HG03097 (cell line): ENCODE results near the gene WWOX.

Experiments used
- ATAC-seq: cut with Tn5 transposase; IDR thresholded peaks from one replicate; pipeline ENCODE4 v1.9.1; 2021; ENCODE audit not compliant: unreplicated experiment, low FRiP score

Gene WWOX

GRCh38 chr16:78324649-78325285 is 225.3 kb downstream of the WWOX start:
- ATAC-seq = no peak

GRCh38 chr16:78325468-78326352 is 226.3 kb downstream of the WWOX start:
- ATAC-seq = no peak

- no peak for ATAC-seq
Observed at GRCh38 chr16:78326731-78327130, 227.3 kb downstream of the WWOX start.

DNA sequence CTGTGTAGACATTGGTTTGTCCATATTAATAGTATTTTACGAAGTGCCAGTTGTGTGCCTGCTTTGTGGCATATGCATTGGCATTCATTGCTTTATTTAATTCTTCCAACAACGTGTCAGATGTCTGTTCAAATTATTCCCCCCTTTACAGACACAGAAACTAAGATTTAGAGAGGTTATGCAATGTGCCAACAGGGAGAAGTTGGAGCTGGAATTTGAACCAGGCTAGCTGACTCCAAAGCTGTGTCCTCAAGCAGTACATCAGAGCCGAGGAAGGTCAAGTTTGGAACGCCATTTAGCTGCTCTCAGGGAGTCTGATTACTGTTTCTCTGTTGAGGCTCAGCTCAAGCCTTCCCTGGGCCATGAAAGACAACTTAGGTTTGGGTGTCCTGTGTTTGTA is 232.3 kb downstream of the WWOX start:
- ATAC-seq = no peak

DNA sequence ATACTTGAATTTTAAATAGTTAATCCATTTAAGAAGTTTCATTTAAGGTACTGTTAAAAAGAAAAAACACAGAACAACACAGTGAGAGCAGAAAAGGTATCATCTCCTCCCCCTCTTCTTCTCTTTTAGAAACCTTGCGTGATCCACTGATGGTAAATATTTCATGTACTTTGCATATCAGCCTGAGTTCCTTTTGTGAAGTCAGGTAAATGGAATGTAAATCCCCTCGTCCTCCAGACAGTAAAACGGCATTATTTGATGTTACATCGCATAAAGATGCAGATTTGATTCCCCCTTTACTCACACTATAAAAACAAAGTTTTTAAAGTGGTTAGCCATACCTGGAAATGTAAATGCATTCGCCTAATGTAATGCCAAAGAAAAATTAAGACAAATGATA is 234.4 kb downstream of the WWOX start:
- ATAC-seq = no peak

DNA sequence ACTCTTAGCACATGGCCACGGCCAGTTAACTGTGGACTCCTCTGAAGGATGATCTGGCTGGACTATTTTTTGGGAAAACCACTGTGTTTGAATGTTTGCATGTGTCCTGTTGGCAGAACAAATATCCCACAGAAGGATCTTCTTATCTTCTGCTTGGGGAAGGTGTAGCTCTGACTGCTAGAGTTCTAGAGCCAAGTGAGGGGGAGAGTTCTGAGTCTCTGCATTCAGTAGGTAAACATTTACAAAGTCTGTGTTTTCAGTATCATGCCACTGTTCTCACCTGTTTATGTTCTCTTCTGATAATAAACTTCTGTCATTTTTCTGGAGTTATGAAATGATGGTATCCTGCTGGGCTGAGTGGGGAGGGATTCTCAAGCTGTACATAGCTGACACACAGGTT is 241.1 kb downstream of the WWOX start:
- ATAC-seq = no peak

DNA sequence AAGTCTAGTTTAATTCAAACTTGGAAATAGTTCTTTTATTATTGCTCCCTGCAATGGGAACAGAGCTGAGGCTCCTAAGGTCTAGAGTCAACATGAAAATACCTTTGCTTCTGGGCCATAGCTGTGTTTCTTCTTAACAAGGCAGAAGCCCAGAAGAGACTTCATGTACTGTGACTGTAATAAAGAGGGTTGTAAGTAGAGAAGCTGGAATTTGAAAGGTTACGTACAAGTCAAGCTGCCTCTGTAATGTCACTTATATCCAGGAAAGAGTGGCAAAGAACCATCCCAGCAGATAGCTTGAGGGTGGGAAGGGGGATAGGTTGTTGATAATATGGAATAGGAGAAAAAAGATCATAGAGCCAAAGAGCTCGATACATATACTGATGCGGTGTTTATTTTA is 248.6 kb downstream of the WWOX start:
- no peak for ATAC-seq

GRCh38 chr16:78348886-78349285 is 249.4 kb downstream of the WWOX start:
- ATAC-seq = no peak

DNA sequence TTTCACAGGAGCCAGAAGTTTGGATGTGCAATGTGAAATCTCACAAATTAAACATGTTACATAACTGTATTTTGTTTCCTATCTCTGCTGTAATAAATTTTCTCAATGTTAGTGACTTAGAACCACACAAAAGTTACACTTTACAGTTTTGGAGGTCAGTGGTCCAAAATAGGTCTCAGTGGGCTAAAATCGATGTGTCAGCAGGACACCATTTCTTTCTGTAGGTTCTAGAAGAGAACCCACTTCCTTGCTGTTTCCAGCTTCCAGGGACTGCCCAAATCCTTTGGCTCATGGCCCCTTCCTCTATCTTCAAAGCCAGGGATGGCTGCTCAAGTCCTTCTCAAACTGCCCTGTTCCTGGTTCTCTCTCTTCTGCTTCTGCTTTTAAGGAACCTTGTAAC is 252.7 kb downstream of the WWOX start:
- ATAC-seq = no peak

GRCh38 chr16:78353640-78354275 is 254.3 kb downstream of the WWOX start:
- ATAC-seq = no peak

GRCh38 chr16:78362524-78363135 is 263.2 kb downstream of the WWOX start:
- no peak for ATAC-seq

- no peak for ATAC-seq
Observed at GRCh38 chr16:78363843-78364555, 264.5 kb downstream of the WWOX start.

DNA sequence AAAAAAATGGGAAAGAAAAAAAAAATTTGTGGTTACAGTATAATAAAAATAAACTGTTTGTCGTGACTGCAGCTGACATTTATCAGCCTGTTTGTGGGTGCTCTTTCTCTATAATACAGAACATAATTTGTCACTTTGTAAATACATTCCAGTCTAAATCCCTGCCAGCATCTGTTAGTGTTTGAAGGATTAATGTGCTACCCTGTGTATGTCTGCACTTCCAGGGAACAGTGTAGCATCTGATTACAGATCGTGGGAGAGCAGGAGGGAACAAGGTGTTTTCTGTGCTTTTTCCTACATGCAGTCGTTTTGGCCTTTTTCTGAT is 265.1 kb downstream of the WWOX start:
- ATAC-seq = no peak

- ATAC-seq = no peak
Observed at GRCh38 chr16:78365366-78365765, 265.9 kb downstream of the WWOX start.

- ATAC-seq = no peak
Observed at GRCh38 chr16:78368121-78369102, 269.0 kb downstream of the WWOX start.

DNA sequence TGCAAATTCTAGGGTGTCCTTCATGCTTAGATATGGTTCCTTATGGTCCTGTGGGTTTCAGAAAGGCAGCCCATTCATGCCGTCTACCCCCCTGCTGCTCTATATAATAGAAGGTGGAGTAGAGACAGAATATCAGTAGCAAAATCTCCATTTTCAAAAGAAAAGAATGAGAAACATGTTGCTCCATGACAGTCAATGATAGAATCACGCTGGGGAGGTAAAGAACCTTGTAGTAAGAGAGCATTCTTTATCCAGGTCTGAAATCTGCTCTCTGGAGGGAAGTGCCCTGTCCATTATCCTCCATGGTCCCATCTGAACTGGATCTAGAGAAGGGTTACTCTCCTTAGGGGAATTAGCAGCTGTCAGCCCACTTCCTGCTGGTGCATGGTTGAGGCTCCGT is 272.8 kb downstream of the WWOX start:
- no peak for ATAC-seq

GRCh38 chr16:78375055-78375679 is 275.7 kb downstream of the WWOX start:
- no peak for ATAC-seq

DNA sequence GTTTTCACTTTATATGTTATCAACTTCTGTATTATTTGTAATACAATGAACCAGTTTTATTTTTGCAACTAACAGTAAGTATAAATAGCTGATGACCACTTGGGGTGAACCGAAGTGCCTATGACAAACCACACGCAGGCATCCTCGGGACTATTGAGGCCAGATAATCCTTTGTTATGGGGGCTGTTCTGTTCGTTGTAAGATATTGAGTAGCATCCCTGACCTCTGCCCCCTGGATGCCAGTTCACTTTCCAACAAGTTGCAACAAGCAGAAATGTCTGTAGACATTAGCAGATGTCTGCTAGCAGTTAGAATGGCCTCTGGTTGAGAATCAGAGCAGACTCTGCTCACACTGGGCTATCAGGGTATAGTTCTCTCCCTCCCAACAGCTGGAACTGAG is 277.0 kb downstream of the WWOX start:
- no peak for ATAC-seq

GRCh38 chr16:78377312-78377711 is 277.9 kb downstream of the WWOX start:
- no peak for ATAC-seq
